Thyroid gland (tissue), 4 donors: ENCODE data around the gene ACTR1A. TPM values are rescaled to one million over a fixed set of nuclear protein-coding genes. Genes with fewer than 3 reads are reported as not detected.

Experiments
- DNase-seq, 2 donors: peaks; one replicate each; pipeline ENCODE4 v3.0.0-alpha.2; 2019
- H3K27ac ChIP-seq, 3 donors: fragments of 200-600 bp; sonication (generic); 1 replicate in 2 of 3; 2 replicates in 1 of 3; pipeline ENCODE4 v1.5.1; 2016 to 2019; ENCODE audit warnings: mild to moderate bottlenecking in 1 of 3, moderate library complexity in 1 of 3
- H3K27me3 ChIP-seq: fragments of 200-600 bp; sonication (generic); one replicate; pipeline ENCODE4 v1.5.1; 2019
- H3K36me3 ChIP-seq, 2 donors: fragments of 200-600 bp; sonication (generic); one replicate each; pipeline ENCODE4 v1.5.1; 2016 to 2019
- H3K4me1 ChIP-seq, 2 donors: fragments of 200-600 bp; sonication (generic); one replicate each; pipeline ENCODE4 v1.5.1; 2017 to 2019
- H3K4me3 ChIP-seq, 3 donors: fragments of 200-600 bp; sonication (generic); replicated peaks in 1 of 3; 1 replicate in 2 of 3; 2 replicates in 1 of 3; pipeline ENCODE4 v1.5.1; 2016; ENCODE audit warnings: mild to moderate bottlenecking in 1 of 3
- H3K9me3 ChIP-seq: fragments of 200-600 bp; sonication (generic); one replicate; pipeline ENCODE4 v1.5.1; 2017
- POLR2A ChIP-seq, 2 donors: fragments of 450-650 bp; IDR thresholded peaks; one replicate each; pipeline ENCODE4 v1.6.1; 2017; ENCODE audit warnings: antibody characterized with exemption in 2 of 2, mild to moderate bottlenecking in 2 of 2, moderate library complexity in 1 of 2
- WGBS, 2 donors: methylation state at CpG; one replicate each; pipeline ENCODE4 v1.1.5; 2017; 5-methylcytosine and 5-hydroxymethylcytosine counted together
- intact Hi-C: fragments of 100-400 bp; cut with DNase I; formaldehyde crosslinking; loops from one replicate; pipeline ENCODE4 v1.15.1; 2023
- total RNA-seq, 4 donors: library from RNA; depleted of rRNA; stranded (reverse); fragments of >200 nt; gene quantifications; one replicate each; pipeline ENCODE4 v1.2.3, GENCODE V29; 2016
- TF ChIP-seq, protein P1 (sequence below), 6 experiments: fragments of 200-600 bp in 3 of 6; fragments of 450-650 bp in 3 of 6; sonication (generic) in 3 of 6; IDR thresholded peaks; one replicate each; pipeline ENCODE4 v1.5.1; 2016 to 2019; ENCODE audit warnings: antibody characterized with exemption in 6 of 6, mild to moderate bottlenecking in 2 of 6, inconsistent platforms in 1 of 6, moderate library complexity in 1 of 6

The ACTR1A gene
- total RNA-seq, result 100 to 1,000 TPM in 3 of 4 donors, 10 to 100 TPM in 1; 94.1 to 111 (median 103) TPM

DNA sequence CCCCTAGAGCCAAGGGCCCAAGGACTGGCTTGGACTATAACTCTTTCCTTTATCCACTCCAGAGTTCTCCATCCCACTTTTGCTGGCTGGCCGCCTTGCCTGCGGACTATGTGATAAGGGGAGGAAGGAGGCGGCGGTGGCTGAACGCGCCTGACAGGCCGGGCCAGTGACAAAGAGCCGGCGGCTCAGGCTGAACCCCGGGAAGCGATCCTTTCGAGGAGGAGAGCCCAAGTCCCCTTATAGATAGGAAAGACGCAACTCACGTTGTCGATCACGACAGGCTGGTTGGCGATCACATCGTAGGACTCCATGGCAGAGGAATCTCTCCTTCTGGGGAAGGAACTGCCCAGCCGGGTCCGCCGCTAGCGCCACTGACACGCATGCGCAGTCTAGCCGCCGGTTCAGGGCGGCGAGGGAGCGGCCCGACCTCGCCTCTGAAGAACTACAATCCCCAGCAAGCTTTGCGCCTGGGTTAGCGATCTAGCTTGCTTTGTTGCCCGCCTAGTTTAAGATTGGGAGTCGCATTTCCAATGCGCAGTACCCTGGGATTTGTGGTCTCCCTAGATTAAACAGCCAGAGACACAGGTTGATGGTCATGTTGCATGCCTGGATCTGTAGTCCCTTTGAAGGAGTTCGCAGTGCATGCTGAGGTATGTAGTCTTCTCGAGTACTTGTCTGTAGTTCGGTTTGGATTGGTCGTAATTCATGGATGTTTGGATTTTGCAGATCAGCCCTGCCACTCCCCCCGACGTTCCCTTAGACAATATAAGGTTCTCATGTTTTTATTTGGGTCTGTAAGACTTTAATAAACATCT is at the start of gene ACTR1A:
ACTR1A (minus strand) TSS at position 376 of the 815 bp plus-strand sequence; CDS start at position 311, 65 bp downstream.
- Histone ChIP-seq H3K9me3 (no peaks in the 10 kb centered on the region), H3K27ac (peak within 1 kb of the TSS; percentile 79 to 92 (median 84)), H3K4me3 (peak within 1 kb of the TSS; percentile 77 to 96 (median 78)), H3K27me3 (no peaks in the 10 kb centered on the region), H3K4me1 (peaks cover 34 to 35% of the 10 kb centered on the region in 2 donors), H3K36me3 (no peaks in the 10 kb centered on the region)
- intact Hi-C loops, result loop anchor here (10.0 kb wide), 1 partner anchor 348 kb away; the partner anchor contains the start of gene NOLC1
- TF ChIP-seq POLR2A (IDR thresholded peaks at IDR 0.05), result peak in 1 of 2 donors; percentile 84
- TF ChIP-seq, protein P1, sequence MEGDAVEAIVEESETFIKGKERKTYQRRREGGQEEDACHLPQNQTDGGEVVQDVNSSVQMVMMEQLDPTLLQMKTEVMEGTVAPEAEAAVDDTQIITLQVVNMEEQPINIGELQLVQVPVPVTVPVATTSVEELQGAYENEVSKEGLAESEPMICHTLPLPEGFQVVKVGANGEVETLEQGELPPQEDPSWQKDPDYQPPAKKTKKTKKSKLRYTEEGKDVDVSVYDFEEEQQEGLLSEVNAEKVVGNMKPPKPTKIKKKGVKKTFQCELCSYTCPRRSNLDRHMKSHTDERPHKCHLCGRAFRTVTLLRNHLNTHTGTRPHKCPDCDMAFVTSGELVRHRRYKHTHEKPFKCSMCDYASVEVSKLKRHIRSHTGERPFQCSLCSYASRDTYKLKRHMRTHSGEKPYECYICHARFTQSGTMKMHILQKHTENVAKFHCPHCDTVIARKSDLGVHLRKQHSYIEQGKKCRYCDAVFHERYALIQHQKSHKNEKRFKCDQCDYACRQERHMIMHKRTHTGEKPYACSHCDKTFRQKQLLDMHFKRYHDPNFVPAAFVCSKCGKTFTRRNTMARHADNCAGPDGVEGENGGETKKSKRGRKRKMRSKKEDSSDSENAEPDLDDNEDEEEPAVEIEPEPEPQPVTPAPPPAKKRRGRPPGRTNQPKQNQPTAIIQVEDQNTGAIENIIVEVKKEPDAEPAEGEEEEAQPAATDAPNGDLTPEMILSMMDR (IDR thresholded peaks at IDR 0.05), result peak in 1 of 6 experiments; percentile 3
- DNase-seq, result peak; percentile 97
- WGBS, 2 donors, result 0 to 1% methylated on average over 20 to 34 of the region's 42 CpGs

DNA sequence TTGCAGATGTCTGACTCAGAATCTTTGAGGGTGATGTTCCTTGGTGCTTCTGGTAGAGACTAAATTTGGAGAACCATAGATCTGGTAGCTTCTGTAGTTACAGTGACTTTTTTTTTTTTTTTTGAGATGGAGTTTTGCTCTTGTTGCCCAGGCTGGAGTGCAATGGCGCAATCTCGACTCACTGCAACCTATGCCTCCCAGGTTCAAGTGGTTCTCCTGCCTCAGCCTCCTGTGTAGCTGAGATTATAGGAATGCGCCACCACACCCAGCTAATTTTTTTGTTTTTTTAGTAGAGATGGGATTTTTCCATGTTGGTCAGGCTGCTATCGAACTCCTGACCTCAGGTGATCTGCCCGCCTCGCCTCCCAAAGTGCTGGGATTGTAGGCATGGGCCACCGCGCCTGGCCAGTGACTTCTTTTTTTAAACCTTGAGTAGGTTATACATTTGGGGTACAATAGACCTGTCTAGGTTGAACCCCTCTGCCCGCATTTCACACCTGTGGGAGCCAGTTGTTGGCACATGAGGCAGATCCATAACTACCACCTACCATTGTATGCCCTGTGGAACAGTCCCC is 48.2 kb upstream of the ACTR1A start:
- Histone ChIP-seq H3K4me3 (no peak overlapping the region), H3K36me3 (no peaks in the 10 kb centered on the region), H3K9me3 (no peaks in the 10 kb centered on the region), H3K27ac (no peak overlapping the region), H3K4me1 (peaks cover 0 to 4% of the 10 kb centered on the region in 2 donors), H3K27me3 (no peaks in the 10 kb centered on the region)
- no peak for TF ChIP-seq POLR2A (IDR thresholded peaks at IDR 0.05)
- TF ChIP-seq, protein P1 (IDR thresholded peaks at IDR 0.05), result no peak
- 96 to 99% methylated on average over 9 of the region's 9 CpGs for WGBS, 2 donors
- no peak for DNase-seq
- intact Hi-C loops, result no loop called here

DNA sequence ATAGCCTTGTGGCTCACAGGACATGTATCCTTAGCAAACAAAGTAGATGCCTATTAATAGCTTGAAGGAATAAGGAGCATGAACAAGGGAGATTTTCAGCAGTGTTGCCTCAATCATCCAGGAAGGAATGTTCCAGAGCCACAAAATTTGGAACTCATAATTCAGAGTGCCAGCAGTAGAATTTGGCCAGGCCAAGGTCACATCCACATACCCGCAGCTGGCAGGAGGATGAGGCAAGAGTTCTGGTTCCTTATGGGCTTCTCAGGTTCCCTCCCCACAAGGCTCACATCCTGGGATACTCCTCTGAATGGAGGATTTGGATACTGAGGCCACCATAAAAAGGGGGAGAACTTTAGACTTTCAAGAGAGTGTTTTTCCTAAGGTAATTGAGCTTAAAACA is 47.0 kb upstream of the ACTR1A start:
- WGBS, 2 donors, result 93 to 100% methylated on average over 1 of the region's 1 CpG
- TF ChIP-seq POLR2A (IDR thresholded peaks at IDR 0.05), result no peak
- TF ChIP-seq, protein P1 (IDR thresholded peaks at IDR 0.05), result no peak
- no peak for DNase-seq
- Histone ChIP-seq H3K4me1 (peaks cover 0 to 4% of the 10 kb centered on the region in 2 donors), H3K36me3 (no peaks in the 10 kb centered on the region), H3K4me3 (no peak overlapping the region), H3K27ac (no peak overlapping the region), H3K27me3 (no peaks in the 10 kb centered on the region), H3K9me3 (no peaks in the 10 kb centered on the region)
- intact Hi-C loops, result no loop called here

DNA sequence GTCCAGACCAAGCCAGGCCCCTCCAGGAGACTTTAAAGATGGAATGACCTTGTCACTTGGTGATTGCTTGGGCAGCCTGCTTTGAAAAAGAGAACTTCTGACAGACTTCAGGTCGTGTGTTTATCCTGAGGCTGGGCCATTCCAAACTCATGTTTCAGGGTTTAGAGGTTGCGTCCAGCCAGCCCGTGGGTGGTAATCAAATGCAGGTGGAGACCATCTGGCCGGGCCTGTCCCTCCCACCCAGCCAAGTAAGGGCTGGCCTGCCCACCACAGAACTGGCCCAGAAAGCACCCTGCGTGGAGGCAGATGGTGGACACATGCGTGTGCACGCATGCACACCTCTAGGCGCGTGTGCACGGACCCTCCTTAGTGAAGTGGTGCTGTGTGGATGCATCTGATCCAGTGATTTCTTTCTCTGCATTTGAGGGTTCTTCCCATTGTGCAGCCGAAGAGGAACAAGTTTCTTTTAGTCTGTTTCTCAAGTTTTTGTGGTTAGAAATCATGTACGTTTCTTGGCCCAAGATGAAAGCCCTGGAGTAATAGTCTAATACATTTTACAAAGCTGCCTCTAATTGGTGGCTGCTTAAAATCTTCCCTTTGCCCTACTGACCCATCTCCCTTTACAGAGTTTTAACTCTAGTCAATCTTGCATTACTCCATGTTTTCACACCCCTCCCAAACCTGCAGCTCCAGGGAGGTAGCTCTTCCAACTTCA is 44.3 kb upstream of the ACTR1A start:
- no peak overlapping the region for H3K4me3 ChIP-seq
- H3K9me3 ChIP-seq, result no peaks in the 10 kb centered on the region
- intact Hi-C loops, result no loop called here
- TF ChIP-seq, protein P1 (IDR thresholded peaks at IDR 0.05), result no peak
- no peak for TF ChIP-seq POLR2A (IDR thresholded peaks at IDR 0.05)
- DNase-seq, result no peak
- H3K27me3 ChIP-seq, result no peaks in the 10 kb centered on the region
- no peaks in the 10 kb centered on the region for H3K36me3 ChIP-seq
- H3K4me1 ChIP-seq, result peaks cover 0 to 4% of the 10 kb centered on the region in 2 donors
- H3K27ac ChIP-seq, result no peak overlapping the region
- 64 to 89% methylated on average over 9 to 10 of the region's 12 CpGs for WGBS, 2 donors
